KMS-11 (cell line): Measurements from ENCODE around the gene PRKCH.
"Not testable (repeated sequence)": the region's sequence is repeated elsewhere in the genome, so short reads cannot be mapped to it uniquely, and the experiment has no call there.

ENCODE experiments used
- H2AFZ ChIP-seq: fragments of 200-600 bp; sonication (generic); 2 replicates; pipeline ENCODE4 v1.6.1; 2016; ENCODE audit warnings: antibody characterized with exemption, mixed run types, low read depth
- H3K27ac ChIP-seq: fragments of 200-600 bp; sonication (generic); 2 replicates; pipeline ENCODE4 v1.6.1; 2016; ENCODE audit warnings: mild to moderate bottlenecking, mixed run types
- H3K27me3 ChIP-seq: fragments of 200-600 bp; sonication (generic); 2 replicates; pipeline ENCODE4 v1.6.1; 2017; ENCODE audit warnings: mild to moderate bottlenecking, low read depth, mixed run types, moderate library complexity; ENCODE audit not compliant: insufficient read depth
- H3K36me3 ChIP-seq: fragments of 200-600 bp; sonication (generic); 2 replicates; pipeline ENCODE4 v1.6.1; 2017; ENCODE audit warnings: mild to moderate bottlenecking, mixed run types; ENCODE audit not compliant: insufficient read depth
- H3K4me1 ChIP-seq: fragments of 200-600 bp; sonication (generic); 2 replicates; pipeline ENCODE4 v1.6.1; 2016; ENCODE audit warnings: mild to moderate bottlenecking, low read depth, mixed run types; ENCODE audit not compliant: poor library complexity, severe bottlenecking
- H3K4me2 ChIP-seq: fragments of 200-600 bp; sonication (generic); 2 replicates; pipeline ENCODE4 v1.7.0; 2016; ENCODE audit warnings: mild to moderate bottlenecking, mixed run types
- H3K4me3 ChIP-seq: fragments of 200-600 bp; sonication (generic); IDR thresholded peaks from 2 replicates; pipeline ENCODE4 v1.6.1; 2017; ENCODE audit warnings: low read depth, low read length, mixed read lengths; ENCODE audit not compliant: insufficient read depth
- H3K79me2 ChIP-seq: fragments of 200-600 bp; sonication (generic); 2 replicates; pipeline ENCODE4 v1.6.1; 2016; ENCODE audit warnings: low read depth, mixed run types; ENCODE audit not compliant: insufficient read depth
- H3K9ac ChIP-seq: fragments of 200-600 bp; sonication (generic); 2 replicates; pipeline ENCODE4 v1.6.1; 2016; ENCODE audit warnings: mild to moderate bottlenecking, mixed run types
- H4K20me1 ChIP-seq: fragments of 200-600 bp; sonication (generic); 2 replicates; pipeline ENCODE4 v1.6.1; 2016; ENCODE audit warnings: mild to moderate bottlenecking, mixed run types; ENCODE audit not compliant: insufficient read depth
- TF ChIP-seq, protein P1 (sequence below): fragments of 200-600 bp; sonication (generic); conservative IDR thresholded peaks from 2 replicates; pipeline ENCODE4 v1.6.1; 2017; ENCODE audit warnings: low read depth, mild to moderate bottlenecking, antibody characterized with exemption, low read length, moderate library complexity, mixed read lengths

Gene PRKCH

DNA sequence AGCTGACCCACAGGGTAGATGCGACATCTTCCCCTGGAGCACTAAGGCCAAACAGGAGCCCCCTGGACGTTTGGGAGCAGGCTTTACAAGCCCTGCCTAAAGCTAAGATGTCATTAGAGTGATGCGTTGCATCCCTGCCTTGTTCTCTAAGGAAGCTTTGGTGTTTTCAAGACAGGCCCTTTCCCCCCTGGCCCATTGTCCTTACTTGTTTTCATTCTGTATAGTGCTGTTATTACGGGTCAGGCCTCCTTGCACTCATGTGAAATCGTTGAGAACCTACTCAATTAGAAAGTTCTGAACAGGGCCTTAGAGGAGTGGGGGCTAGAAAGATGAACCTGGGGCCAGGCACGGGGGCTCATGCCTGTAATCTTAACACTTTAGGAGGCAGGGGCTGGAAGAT, 1.7 kb upstream of the PRKCH start:
- no peak overlapping the region for H2AFZ ChIP-seq
- H3K4me1 ChIP-seq: no peaks in the 10 kb centered on the region
- H3K4me3 ChIP-seq: no peak overlapping the region
- H3K79me2 ChIP-seq: no peaks in the 10 kb centered on the region
- H3K27ac ChIP-seq: no peak overlapping the region
- no peaks in the 10 kb centered on the region for H4K20me1 ChIP-seq
- no peaks in the 10 kb centered on the region for H3K36me3 ChIP-seq
- H3K4me2 ChIP-seq: no peak overlapping the region
- TF ChIP-seq, protein P1, sequence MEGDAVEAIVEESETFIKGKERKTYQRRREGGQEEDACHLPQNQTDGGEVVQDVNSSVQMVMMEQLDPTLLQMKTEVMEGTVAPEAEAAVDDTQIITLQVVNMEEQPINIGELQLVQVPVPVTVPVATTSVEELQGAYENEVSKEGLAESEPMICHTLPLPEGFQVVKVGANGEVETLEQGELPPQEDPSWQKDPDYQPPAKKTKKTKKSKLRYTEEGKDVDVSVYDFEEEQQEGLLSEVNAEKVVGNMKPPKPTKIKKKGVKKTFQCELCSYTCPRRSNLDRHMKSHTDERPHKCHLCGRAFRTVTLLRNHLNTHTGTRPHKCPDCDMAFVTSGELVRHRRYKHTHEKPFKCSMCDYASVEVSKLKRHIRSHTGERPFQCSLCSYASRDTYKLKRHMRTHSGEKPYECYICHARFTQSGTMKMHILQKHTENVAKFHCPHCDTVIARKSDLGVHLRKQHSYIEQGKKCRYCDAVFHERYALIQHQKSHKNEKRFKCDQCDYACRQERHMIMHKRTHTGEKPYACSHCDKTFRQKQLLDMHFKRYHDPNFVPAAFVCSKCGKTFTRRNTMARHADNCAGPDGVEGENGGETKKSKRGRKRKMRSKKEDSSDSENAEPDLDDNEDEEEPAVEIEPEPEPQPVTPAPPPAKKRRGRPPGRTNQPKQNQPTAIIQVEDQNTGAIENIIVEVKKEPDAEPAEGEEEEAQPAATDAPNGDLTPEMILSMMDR: no peak
- H3K27me3 ChIP-seq: no peaks in the 10 kb centered on the region
- H3K9ac ChIP-seq: no peak overlapping the region

DNA sequence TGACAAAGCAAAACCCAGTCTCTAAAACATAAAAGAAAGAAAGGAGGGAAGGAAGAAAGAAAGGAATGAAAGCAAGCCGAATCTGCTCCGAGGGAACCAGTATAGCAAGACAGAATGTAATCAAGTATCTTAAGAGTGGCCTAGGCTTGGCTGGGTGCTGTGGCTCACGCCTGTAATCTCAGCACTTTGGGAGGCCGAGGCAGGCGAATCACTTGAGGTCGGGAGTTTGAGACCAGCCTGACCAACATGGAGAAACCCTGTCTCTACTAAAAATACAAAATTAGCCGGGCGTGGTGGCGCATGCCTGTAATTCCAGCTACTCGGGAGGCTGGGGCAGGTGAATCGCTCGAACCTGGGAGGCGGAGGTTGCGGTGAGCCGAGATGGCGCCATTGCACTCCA, 1.2 kb upstream of the PRKCH start:
- H3K79me2 ChIP-seq, H3K27ac ChIP-seq, H3K4me2 ChIP-seq, H3K27me3 ChIP-seq, H2AFZ ChIP-seq, H3K4me1 ChIP-seq, H3K9ac ChIP-seq, H3K4me3 ChIP-seq, H3K36me3 ChIP-seq, H4K20me1 ChIP-seq: not testable (repeated sequence)

DNA sequence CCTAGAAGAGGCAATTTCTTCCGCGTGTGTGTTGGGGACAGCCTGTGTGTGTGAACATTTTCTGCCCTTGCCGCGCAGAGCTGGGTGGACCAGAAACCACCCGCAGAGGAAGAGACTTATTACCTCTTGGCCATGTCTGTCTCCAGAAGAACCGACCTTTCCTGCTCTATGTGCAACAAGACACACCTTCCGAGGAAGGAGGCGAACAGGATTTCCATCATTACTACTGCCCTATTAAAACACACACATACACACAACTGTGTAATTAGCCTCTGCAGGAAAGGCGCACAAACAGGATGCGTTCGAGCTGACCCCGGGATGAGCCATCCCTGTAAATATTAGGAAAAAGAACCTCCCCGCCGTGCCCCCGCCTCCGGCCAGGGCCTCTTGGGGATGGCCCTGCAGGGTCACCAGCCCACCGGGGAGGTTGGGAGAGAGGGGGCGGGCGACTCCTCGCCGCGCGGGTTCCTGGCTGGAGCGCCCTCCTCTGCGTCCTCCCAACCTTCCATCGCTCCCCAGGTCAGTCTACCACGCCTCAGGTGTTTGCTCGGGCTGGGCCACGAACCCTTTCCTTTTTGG, 484 bp upstream of the PRKCH start:
- no peak overlapping the region for H3K4me3 ChIP-seq
- H3K36me3 ChIP-seq: no peaks in the 10 kb centered on the region
- no peaks in the 10 kb centered on the region for H4K20me1 ChIP-seq
- H3K79me2 ChIP-seq: no peaks in the 10 kb centered on the region
- no peak overlapping the region for H3K9ac ChIP-seq
- TF ChIP-seq, protein P1: no peak
- no peaks in the 10 kb centered on the region for H3K27me3 ChIP-seq
- peak overlapping the region; percentile 59; the same call in 1 of the 2 replicates for H2AFZ ChIP-seq
- H3K4me1 ChIP-seq: no peaks in the 10 kb centered on the region
- no peak overlapping the region for H3K4me2 ChIP-seq
- no peak overlapping the region for H3K27ac ChIP-seq

DNA sequence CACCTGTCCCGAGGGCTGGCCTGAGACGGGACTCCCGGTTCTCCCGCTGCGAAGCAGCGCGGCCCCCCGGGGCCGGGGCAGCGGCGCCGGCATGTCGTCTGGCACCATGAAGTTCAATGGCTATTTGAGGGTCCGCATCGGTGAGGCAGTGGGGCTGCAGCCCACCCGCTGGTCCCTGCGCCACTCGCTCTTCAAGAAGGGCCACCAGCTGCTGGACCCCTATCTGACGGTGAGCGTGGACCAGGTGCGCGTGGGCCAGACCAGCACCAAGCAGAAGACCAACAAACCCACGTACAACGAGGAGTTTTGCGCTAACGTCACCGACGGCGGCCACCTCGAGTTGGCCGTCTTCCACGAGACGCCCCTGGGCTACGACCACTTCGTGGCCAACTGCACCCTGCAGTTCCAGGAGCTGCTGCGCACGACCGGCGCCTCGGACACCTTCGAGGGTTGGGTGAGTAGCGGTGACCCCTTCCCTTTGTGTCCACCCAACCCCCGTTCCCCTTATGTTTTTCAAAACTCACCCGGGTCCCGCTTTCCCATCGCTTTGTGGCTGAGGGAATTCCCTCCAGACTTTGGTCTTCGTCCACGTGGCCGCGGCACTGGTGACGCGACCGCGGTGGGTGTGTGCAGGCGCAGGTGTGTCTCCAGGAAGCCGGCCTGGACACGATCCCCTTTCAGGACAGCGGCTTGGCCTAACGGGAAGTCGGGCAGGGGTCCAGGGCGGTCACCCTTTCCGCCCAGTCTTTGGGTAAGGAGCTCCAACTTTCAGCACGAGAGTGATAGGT, 826 bp downstream of the PRKCH start:
- no peak overlapping the region for H3K27ac ChIP-seq
- H4K20me1 ChIP-seq: no peaks in the 10 kb centered on the region
- TF ChIP-seq, protein P1: no peak
- H3K36me3 ChIP-seq: no peaks in the 10 kb centered on the region
- H3K4me1 ChIP-seq: no peaks in the 10 kb centered on the region
- H3K4me2 ChIP-seq: no peak overlapping the region
- H2AFZ ChIP-seq: no peak overlapping the region
- H3K9ac ChIP-seq: no peak overlapping the region
- no peak overlapping the region for H3K4me3 ChIP-seq
- H3K79me2 ChIP-seq: no peaks in the 10 kb centered on the region
- no peaks in the 10 kb centered on the region for H3K27me3 ChIP-seq

DNA sequence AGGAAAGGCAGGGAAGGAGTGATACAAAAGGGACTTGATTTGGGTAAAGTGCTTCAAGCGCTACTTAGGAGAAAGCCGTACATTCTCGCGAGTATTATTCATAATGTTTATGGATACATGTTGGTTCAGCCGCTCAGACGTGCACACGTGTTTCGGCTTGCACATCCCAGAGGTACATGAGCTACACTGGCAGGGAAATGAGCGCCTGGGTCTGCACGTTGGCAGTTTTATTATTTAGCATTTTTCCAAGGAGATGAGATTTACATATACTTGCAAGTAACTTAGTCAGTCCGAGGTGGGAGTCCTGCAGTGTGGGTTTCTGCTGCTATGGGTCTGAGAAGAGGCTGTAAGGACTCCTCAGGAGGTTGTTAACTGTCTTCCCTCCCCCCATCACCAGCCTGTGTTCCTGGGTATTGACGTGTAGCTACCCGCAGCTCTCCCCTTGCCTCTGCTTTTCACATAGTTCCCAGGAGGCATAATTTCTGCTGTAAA, 1.5 kb downstream of the PRKCH start:
- Histone ChIP-seq H3K36me3 (no peaks in the 10 kb centered on the region), H3K27ac (no peak overlapping the region), H3K27me3 (no peaks in the 10 kb centered on the region), H4K20me1 (no peaks in the 10 kb centered on the region), H3K79me2 (no peaks in the 10 kb centered on the region), H3K4me2 (no peak overlapping the region), H3K4me3 (no peak overlapping the region), H2AFZ (no peak overlapping the region), H3K9ac (no peak overlapping the region), H3K4me1 (no peaks in the 10 kb centered on the region)
- TF ChIP-seq, protein P1: no peak
